ENCODE data around the gene CHMP3. TPM values are rescaled to one million over a fixed set of nuclear protein-coding genes. Genes with fewer than 3 reads are reported as not detected.

CHMP3 gene
- polyA plus RNA-seq, 3 donors, result 45.4 to 115 (median 99.4) TPM

DNA sequence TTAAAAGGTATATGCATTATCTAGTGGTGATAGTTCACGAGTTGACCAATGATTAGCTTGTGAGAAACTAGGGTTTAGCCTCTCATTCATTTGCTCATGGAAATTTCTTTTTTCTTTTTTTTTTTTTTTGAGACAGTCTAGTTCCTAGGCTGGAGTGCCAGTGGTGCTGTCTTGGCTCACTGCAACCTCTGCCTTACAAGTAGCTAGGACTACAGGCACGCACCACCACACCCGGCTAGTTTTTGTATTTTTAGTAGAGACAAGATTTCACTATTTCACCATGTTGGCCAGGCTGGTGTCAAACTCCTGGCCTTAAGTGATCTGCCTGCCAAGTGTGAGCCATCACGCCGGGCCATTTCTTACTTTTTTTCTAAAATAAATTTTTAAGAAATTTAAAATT is 108.1 kb downstream of the CHMP3 start:
- no peak overlapping the region for H3K27ac ChIP-seq (ENCODE audit: low read depth in 1 of 2, low read length in 2 of 2)

DNA sequence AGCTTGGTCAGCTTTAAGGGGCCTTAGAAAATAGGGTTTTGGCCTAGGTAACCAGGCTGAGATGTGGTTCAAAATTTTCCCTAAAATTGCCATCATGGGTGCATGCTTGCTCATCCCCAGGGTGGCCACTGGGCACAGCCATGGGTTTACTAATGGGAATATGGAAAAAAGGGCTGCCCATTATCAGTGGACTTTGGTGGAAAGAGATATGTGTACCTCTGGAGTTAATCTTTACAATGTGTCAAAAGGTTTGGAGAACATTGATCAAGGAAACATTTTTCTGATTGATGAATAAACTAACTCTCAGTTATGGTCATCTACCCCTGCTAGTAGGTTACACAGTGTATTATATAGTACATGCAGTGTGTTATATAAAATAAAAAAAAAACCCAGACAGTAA is 109.0 kb downstream of the CHMP3 start:
- no peaks in the 10 kb centered on the region for H3K9me3 ChIP-seq (replicated peaks in 1 of 2; ENCODE audit: control insufficient read depth in 1 of 2, insufficient read depth in 1 of 2, low read length in 2 of 2)
- no peak overlapping the region for H2AFZ ChIP-seq (ENCODE audit: insufficient read depth, low read depth, low read length, poor library complexity, severe bottlenecking)
- no peak for DNase-seq
- TF ChIP-seq, protein P1, sequence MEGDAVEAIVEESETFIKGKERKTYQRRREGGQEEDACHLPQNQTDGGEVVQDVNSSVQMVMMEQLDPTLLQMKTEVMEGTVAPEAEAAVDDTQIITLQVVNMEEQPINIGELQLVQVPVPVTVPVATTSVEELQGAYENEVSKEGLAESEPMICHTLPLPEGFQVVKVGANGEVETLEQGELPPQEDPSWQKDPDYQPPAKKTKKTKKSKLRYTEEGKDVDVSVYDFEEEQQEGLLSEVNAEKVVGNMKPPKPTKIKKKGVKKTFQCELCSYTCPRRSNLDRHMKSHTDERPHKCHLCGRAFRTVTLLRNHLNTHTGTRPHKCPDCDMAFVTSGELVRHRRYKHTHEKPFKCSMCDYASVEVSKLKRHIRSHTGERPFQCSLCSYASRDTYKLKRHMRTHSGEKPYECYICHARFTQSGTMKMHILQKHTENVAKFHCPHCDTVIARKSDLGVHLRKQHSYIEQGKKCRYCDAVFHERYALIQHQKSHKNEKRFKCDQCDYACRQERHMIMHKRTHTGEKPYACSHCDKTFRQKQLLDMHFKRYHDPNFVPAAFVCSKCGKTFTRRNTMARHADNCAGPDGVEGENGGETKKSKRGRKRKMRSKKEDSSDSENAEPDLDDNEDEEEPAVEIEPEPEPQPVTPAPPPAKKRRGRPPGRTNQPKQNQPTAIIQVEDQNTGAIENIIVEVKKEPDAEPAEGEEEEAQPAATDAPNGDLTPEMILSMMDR (IDR thresholded peaks at IDR 0.05), result no peak
- no peak overlapping the region for H3K27ac Mint-ChIP-seq
- intact Hi-C loops (cut with micrococcal nuclease), result no loop called here
- H3K9ac ChIP-seq (ENCODE audit: insufficient read depth, low read length, poor library complexity, severe bottlenecking), result no peak overlapping the region
- H3K9me3 Mint-ChIP-seq, result no peaks in the 10 kb centered on the region
- peaks cover 3% of the 10 kb centered on the region for H3K79me2 ChIP-seq (ENCODE audit: insufficient read depth, low read length)
- H3K27me3 Mint-ChIP-seq (ENCODE audit: low read depth in 3 of 3), result no peaks in the 10 kb centered on the region
- no peak overlapping the region for H3K4me2 ChIP-seq (replicated peaks; ENCODE audit: extremely low read depth, low read length, poor library complexity, severe bottlenecking)
- no peak overlapping the region for H3K4me3 ChIP-seq (replicated peaks in 1 of 3; ENCODE audit: low read depth in 2 of 3, low read length in 3 of 3)
- peaks cover 90 to 100% of the 10 kb centered on the region in 2 donors for H3K36me3 ChIP-seq (replicated peaks in 1 of 2; ENCODE audit: control insufficient read depth in 1 of 2, insufficient read depth in 2 of 2, low read length in 2 of 2)
- no peaks in the 10 kb centered on the region for H3K27me3 ChIP-seq (ENCODE audit: control insufficient read depth in 2 of 2, insufficient read depth in 2 of 2, low read length in 2 of 2)
- no peaks in the 10 kb centered on the region for H3K4me1 Mint-ChIP-seq
- peaks cover 82 to 89% of the 10 kb centered on the region in 2 donors for H3K36me3 Mint-ChIP-seq
- H3K27ac ChIP-seq (ENCODE audit: low read depth in 1 of 2, low read length in 2 of 2), result no peak overlapping the region
- peaks cover 12% of the 10 kb centered on the region for H4K20me1 ChIP-seq (ENCODE audit: insufficient read depth, low read length)
- no peak overlapping the region for H3K4me3 Mint-ChIP-seq
- H3K4me1 ChIP-seq (ENCODE audit: control insufficient read depth in 1 of 2, insufficient read depth in 2 of 2, low read length in 2 of 2), result no peaks in the 10 kb centered on the region

More for the DNA sequence above, 108.1 kb downstream of the CHMP3 start:
- no peak for DNase-seq
- no peak overlapping the region for H3K9ac ChIP-seq (ENCODE audit: insufficient read depth, low read length, poor library complexity, severe bottlenecking)
- Mint-ChIP-seq H3K4me3 (no peak overlapping the region), H3K27me3 (ENCODE audit: low read depth in 3 of 3) (no peaks in the 10 kb centered on the region), H3K9me3 (no peaks in the 10 kb centered on the region), H3K36me3 (peaks cover 82 to 89% of the 10 kb centered on the region in 2 donors), H3K4me1 (no peaks in the 10 kb centered on the region), H3K27ac (no peak overlapping the region)
- intact Hi-C loops (cut with micrococcal nuclease), result no loop called here
- no peaks in the 10 kb centered on the region for H3K27me3 ChIP-seq (ENCODE audit: control insufficient read depth in 2 of 2, insufficient read depth in 2 of 2, low read length in 2 of 2)
- no peak overlapping the region for H3K4me2 ChIP-seq (replicated peaks; ENCODE audit: extremely low read depth, low read length, poor library complexity, severe bottlenecking)
- no peak overlapping the region for H3K4me3 ChIP-seq (replicated peaks in 1 of 3; ENCODE audit: low read depth in 2 of 3, low read length in 3 of 3)
- WGBS (ENCODE audit: insufficient coverage), result 100% methylated on average over 2 of the region's 5 CpGs
- peaks cover 89 to 100% of the 10 kb centered on the region in 2 donors for H3K36me3 ChIP-seq (replicated peaks in 1 of 2; ENCODE audit: control insufficient read depth in 1 of 2, insufficient read depth in 2 of 2, low read length in 2 of 2)
- H3K79me2 ChIP-seq (ENCODE audit: insufficient read depth, low read length), result no peaks in the 10 kb centered on the region
- H2AFZ ChIP-seq (ENCODE audit: insufficient read depth, low read depth, low read length, poor library complexity, severe bottlenecking), result no peak overlapping the region
- H4K20me1 ChIP-seq (ENCODE audit: insufficient read depth, low read length), result peaks cover 4% of the 10 kb centered on the region
- TF ChIP-seq, protein P1 (IDR thresholded peaks at IDR 0.05), result no peak
- H3K9me3 ChIP-seq (replicated peaks in 1 of 2; ENCODE audit: control insufficient read depth in 1 of 2, insufficient read depth in 1 of 2, low read length in 2 of 2), result no peaks in the 10 kb centered on the region
- no peaks in the 10 kb centered on the region for H3K4me1 ChIP-seq (ENCODE audit: control insufficient read depth in 1 of 2, insufficient read depth in 2 of 2, low read length in 2 of 2)

All from CD14-positive monocyte (primary cell).